ENCODE results near the gene NELFE.
"Not testable (repeated sequence)": the region's sequence is repeated elsewhere in the genome, so short reads cannot be mapped to it uniquely, and the experiment has no call there.

Gene NELFE

DNA sequence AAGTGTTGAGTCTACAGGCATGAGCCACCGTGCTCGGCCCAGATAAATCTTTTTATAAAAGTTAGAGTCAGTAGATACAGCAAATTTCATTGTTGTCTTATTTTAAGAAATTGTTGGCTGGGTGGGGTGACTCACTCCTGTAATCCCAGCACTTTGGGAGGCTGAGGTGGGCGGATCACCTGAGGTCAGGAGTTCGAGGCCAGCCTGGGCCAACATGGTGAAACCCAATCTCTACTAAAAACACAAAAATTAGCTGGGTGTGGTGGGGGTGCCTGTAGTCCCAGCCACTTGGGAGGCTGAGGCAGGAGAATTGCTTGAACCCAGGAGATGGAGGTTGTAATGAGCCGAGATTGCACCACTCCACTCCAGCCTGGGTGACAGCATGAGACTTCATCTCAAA lies 50.5 kb downstream of the NELFE start:
- H3K36me3 ChIP-seq (ENCODE audit: insufficient read depth, low read length); H3K27me3 ChIP-seq (ENCODE audit: control insufficient read depth in 1 of 2, insufficient read depth in 2 of 2, low read length in 2 of 2); H3K4me1 ChIP-seq (ENCODE audit: insufficient read depth, low read length); H3K9ac ChIP-seq (ENCODE audit: low read length); H3K4me3 ChIP-seq (ENCODE audit: low read depth in 1 of 2, low read length in 2 of 2); H3K9me3 ChIP-seq (ENCODE audit: low read length); H3K27ac ChIP-seq (ENCODE audit: low read depth, low read length): not testable (repeated sequence)

DNA sequence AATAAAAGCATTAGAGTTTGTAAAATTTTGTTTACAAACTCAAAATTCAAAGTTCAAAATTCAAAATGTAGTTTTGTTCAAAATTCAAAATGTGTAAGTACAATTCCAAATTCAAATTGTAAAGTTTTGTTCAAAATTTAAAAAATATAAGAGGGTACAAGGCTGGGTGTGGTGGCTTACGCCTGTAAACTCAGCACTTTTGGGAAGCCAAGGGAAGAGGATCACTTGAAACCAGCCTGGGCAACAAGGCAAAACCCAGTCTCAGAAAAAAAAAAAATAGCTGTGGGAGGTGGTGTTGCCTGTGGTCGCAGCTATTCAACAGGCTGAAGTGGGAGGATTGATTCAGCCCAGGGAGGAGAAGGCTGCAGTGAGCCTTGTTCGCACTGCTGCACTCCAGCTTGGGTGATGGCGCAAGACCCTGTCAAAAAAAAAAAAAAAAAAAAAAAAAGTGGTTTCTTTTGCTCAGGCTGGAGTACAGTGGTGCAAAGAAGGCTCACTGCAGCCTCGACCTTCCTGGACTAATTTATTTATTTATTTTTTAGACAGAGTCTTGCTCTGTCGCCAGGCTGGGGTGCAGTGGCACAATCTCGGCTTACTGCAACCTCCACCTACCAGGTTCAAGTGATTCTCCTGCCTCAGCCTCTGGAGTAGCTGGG lies 51.5 kb downstream of the NELFE start:
- Histone ChIP-seq H3K9ac (ENCODE audit: low read length) (no peak overlapping the region), H3K4me3 (ENCODE audit: low read depth in 1 of 2, low read length in 2 of 2) (no peak overlapping the region), H3K9me3 (ENCODE audit: low read length) (no peaks in the 10 kb centered on the region), H3K27ac (ENCODE audit: low read depth, low read length) (no peak overlapping the region), H3K27me3 (ENCODE audit: control insufficient read depth in 1 of 2, insufficient read depth in 2 of 2, low read length in 2 of 2) (no peaks in the 10 kb centered on the region), H3K4me1 (ENCODE audit: insufficient read depth, low read length) (peaks cover 12% of the 10 kb centered on the region), H3K36me3 (ENCODE audit: insufficient read depth, low read length) (no peaks in the 10 kb centered on the region)

DNA sequence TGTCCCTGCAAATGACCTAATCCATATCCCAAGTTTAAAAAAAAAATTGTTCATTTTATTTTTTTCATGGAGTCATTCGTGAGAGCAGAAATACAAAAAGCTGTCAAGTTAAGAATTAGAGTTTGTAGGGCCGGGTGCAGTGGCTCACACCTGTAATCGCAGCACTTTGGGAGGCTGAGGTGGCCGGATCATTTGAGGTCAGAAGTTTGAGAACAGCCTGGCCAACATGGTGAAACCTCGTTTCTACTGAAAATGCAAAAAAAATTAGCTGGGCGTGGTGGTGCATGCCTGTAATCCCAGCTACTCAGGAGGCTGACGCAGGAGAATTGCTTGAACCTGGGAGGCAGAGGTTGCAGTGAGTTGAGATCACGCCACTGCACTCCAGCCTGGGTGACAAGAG lies 52.0 kb downstream of the NELFE start:
- not testable (repeated sequence) for H3K27ac ChIP-seq (ENCODE audit: low read depth, low read length); H3K9ac ChIP-seq (ENCODE audit: low read length); H3K36me3 ChIP-seq (ENCODE audit: insufficient read depth, low read length); H3K27me3 ChIP-seq (ENCODE audit: control insufficient read depth in 1 of 2, insufficient read depth in 2 of 2, low read length in 2 of 2); H3K4me3 ChIP-seq (ENCODE audit: low read depth in 1 of 2, low read length in 2 of 2); H3K9me3 ChIP-seq (ENCODE audit: low read length)
- peaks cover 12% of the 10 kb centered on the region for H3K4me1 ChIP-seq (ENCODE audit: insufficient read depth, low read length)

DNA sequence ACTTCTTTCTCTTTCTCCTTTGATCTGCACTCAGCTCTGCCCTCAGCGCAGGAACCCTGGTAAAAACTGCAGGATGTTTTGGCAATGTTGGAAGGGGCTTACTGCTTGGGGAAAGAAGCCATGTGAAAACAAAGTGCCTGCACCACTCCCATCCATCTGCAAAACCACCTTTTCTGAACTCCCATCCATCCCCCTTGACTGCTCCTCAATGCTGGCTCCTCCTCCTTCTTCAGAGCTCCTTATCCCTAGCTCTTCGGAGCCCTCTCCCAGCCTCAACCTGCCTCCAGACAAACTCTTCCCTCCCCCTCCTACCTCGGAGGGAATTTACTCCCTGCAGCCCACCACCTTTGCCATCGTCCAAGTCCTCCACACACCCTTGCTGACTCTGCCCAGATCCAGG lies 52.6 kb downstream of the NELFE start:
- Histone ChIP-seq H3K36me3 (ENCODE audit: insufficient read depth, low read length) (no peaks in the 10 kb centered on the region), H3K27ac (ENCODE audit: low read depth, low read length) (no peak overlapping the region), H3K4me3 (ENCODE audit: low read depth in 1 of 2, low read length in 2 of 2) (no peak overlapping the region), H3K9ac (ENCODE audit: low read length) (no peak overlapping the region), H3K4me1 (ENCODE audit: insufficient read depth, low read length) (peaks cover 14% of the 10 kb centered on the region), H3K9me3 (ENCODE audit: low read length) (no peaks in the 10 kb centered on the region), H3K27me3 (ENCODE audit: control insufficient read depth in 1 of 2, insufficient read depth in 2 of 2, low read length in 2 of 2) (no peaks in the 10 kb centered on the region)

DNA sequence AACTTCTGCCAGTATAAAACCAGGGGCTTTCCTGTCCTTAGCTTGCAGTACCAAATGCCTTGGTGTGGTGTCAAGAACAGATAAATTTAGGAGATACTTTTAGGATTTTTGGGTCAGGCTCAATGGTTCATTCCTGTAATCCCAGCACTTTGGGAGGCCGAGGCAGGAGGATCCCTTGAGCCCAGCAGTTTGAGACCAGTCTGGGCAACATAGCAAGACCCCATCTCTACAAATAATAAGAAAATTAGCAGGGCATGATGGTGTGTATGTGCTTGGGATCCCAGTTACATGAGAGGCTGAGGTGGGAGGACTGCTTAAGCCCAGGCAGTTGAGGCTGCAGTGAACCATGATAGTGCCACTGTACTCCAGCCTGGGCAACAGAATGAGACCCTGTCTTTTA lies 53.7 kb downstream of the NELFE start:
- peaks cover 19% of the 10 kb centered on the region for H3K4me1 ChIP-seq (ENCODE audit: insufficient read depth, low read length)
- H3K27me3 ChIP-seq (ENCODE audit: control insufficient read depth in 1 of 2, insufficient read depth in 2 of 2, low read length in 2 of 2), result no peaks in the 10 kb centered on the region
- H3K4me3 ChIP-seq (ENCODE audit: low read depth in 1 of 2, low read length in 2 of 2), result no peak overlapping the region
- no peaks in the 10 kb centered on the region for H3K36me3 ChIP-seq (ENCODE audit: insufficient read depth, low read length)
- H3K9ac ChIP-seq (ENCODE audit: low read length), result no peak overlapping the region
- no peaks in the 10 kb centered on the region for H3K9me3 ChIP-seq (ENCODE audit: low read length)
- no peak overlapping the region for H3K27ac ChIP-seq (ENCODE audit: low read depth, low read length)

DNA sequence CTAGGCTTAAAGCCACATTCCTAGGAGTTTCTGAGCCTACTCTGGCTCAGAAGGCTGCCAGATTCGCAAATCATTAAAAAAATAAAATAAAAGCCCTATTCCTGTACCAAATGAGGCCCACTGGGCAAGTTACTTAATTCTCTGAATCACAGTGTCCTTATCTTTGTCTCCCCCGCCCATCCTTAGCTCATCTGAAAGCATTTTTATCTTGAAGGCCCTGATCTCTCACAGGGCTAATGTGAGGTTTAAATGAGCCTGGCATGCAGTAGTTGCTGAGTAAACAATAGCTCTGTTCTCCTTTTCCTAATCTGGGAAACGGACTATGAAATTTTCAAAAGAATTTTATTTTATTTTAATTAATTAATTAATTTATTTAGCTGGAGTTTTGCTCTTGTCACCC lies 54.8 kb downstream of the NELFE start:
- Histone ChIP-seq H3K4me3 (ENCODE audit: low read depth in 1 of 2, low read length in 2 of 2) (no peak overlapping the region), H3K4me1 (ENCODE audit: insufficient read depth, low read length) (peaks cover 26% of the 10 kb centered on the region), H3K9ac (ENCODE audit: low read length) (no peak overlapping the region), H3K27ac (ENCODE audit: low read depth, low read length) (peak overlapping the region; percentile 93), H3K36me3 (ENCODE audit: insufficient read depth, low read length) (no peaks in the 10 kb centered on the region), H3K27me3 (ENCODE audit: control insufficient read depth in 1 of 2, insufficient read depth in 2 of 2, low read length in 2 of 2) (no peaks in the 10 kb centered on the region), H3K9me3 (ENCODE audit: low read length) (no peaks in the 10 kb centered on the region)

All from muscle layer of colon (tissue), 2 donors.